ENCODE data around the gene SPTBN1. TPM values are rescaled to one million over a fixed set of nuclear protein-coding genes. Genes with fewer than 3 reads are reported as not detected.
A peak's percentile ranks its signal among the peaks of the same experiment; 100 is the strongest.

Gene SPTBN1
- total RNA-seq, 1 experiment from 2014 or later: 146 TPM

DNA sequence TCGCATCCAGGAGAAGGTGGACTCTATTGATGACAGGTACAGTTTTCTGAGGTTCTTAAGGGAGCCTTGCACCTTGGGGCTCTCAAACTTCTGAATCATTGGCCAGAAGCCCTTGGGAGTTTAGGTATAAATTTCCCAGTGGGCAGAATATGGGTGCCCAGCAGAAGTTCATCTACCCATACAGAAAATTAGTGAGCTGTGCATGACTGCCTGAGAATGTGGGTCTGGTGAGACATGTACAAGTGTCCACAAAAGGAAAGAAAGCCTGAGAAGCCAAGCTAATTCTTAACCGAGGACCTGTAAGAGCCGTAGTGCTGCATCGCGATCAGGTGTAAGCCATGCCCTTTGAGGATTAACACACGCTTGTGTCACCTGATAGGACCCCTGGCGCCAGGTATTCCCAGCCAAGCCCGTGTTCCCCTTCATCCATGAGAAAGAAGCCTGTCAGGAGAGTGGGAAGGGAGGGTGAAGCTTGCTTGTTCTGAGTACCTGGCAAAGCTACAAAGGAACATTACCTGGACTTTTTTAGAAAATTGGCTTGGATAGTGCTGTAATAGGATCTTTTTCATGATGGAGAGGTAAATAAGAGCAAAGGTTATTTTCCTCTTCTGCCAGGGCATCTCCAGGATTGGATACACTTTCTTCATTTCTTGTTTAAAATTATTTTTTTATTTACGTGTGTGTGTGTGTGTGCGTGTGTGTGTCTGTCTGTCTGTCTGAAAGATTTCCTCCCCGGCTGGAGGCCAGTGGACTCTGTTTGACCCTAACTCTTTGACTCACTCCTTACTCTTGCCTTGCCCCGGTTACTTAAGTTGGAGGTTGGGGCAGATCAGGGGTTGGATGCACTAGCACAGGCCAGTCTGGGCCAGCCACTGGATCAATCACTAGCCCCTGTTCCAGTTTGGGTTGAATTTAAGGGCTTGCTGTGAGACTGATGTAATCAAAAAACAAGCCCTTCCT, 176.9 kb downstream of the SPTBN1 start:
- no TSS peak for BruUV-seq (replicated peaks)
- TF ChIP-seq, protein P1, sequence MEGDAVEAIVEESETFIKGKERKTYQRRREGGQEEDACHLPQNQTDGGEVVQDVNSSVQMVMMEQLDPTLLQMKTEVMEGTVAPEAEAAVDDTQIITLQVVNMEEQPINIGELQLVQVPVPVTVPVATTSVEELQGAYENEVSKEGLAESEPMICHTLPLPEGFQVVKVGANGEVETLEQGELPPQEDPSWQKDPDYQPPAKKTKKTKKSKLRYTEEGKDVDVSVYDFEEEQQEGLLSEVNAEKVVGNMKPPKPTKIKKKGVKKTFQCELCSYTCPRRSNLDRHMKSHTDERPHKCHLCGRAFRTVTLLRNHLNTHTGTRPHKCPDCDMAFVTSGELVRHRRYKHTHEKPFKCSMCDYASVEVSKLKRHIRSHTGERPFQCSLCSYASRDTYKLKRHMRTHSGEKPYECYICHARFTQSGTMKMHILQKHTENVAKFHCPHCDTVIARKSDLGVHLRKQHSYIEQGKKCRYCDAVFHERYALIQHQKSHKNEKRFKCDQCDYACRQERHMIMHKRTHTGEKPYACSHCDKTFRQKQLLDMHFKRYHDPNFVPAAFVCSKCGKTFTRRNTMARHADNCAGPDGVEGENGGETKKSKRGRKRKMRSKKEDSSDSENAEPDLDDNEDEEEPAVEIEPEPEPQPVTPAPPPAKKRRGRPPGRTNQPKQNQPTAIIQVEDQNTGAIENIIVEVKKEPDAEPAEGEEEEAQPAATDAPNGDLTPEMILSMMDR (conservative IDR thresholded peaks at IDR 0.05; ENCODE audit: low read depth, low read length): no peak
- no peak for TF ChIP-seq EZH2 (IDR thresholded peaks at IDR 0.05; ENCODE audit: borderline replicate concordance, low read depth, low read length, poor library complexity, severe bottlenecking)
- ChIA-PET POLR2A (ENCODE audit: low non-redundant PET) (interaction anchor here (0.6 kb wide), 1 partner anchor 8 kb away, joined by 5 read pairs; no protein-coding TSS in a partner anchor), CTCF (no interaction called here)
- Histone ChIP-seq H3K4me3 (ENCODE audit: low read depth, low read length, poor library complexity, severe bottlenecking) (no peak overlapping the region), H3K4me1 (ENCODE audit: insufficient read depth, low read length, poor library complexity, severe bottlenecking) (peaks cover 43% of the 10 kb centered on the region), H3K27ac (ENCODE audit: low read depth, low read length, poor library complexity, severe bottlenecking) (peak overlapping the region; percentile 68), H3K36me3 (ENCODE audit: insufficient read depth, low read length, poor library complexity, severe bottlenecking) (peaks cover 60% of the 10 kb centered on the region), H3K27me3 (replicated peaks; ENCODE audit: insufficient read depth, low read depth, low read length, poor library complexity) (no peaks in the 10 kb centered on the region), H3K9me3 (ENCODE audit: low read depth, low read length, poor library complexity, severe bottlenecking) (no peaks in the 10 kb centered on the region)
- DNase-seq (ENCODE audit: low spot score): no peak
- intact Hi-C loops (cut with micrococcal nuclease; ENCODE audit: unreplicated experiment): no loop called here

DNA sequence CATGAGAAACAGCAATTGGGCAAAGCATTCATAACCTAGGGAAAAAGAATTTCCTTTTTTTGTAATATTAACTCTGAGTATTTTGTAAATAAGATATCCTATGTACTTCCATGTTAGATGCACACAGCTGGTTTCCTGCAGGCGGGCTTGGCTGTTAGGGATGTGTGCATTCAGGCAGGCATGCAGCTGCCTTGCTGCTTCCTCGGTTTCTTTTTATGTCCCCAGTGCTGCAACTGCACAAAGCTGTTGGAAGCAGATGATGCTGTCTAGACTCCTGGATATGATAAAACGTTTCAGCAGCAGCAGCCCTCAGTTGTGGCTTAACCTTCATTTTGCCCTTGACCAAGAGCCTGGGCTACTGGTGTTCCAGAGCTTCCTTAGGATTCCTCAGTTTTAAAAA, 177.9 kb downstream of the SPTBN1 start:
- no peak overlapping the region for H3K4me3 ChIP-seq (ENCODE audit: low read depth, low read length, poor library complexity, severe bottlenecking)
- no peaks in the 10 kb centered on the region for H3K27me3 ChIP-seq (replicated peaks; ENCODE audit: insufficient read depth, low read depth, low read length, poor library complexity)
- ChIA-PET CTCF (no interaction called here), POLR2A (ENCODE audit: low non-redundant PET) (no interaction called here)
- BruUV-seq (replicated peaks): no TSS peak
- intact Hi-C loops (cut with micrococcal nuclease; ENCODE audit: unreplicated experiment): no loop called here
- DNase-seq (ENCODE audit: low spot score): no peak
- peaks cover 52% of the 10 kb centered on the region for H3K4me1 ChIP-seq (ENCODE audit: insufficient read depth, low read length, poor library complexity, severe bottlenecking)
- TF ChIP-seq, protein P1 (conservative IDR thresholded peaks at IDR 0.05; ENCODE audit: low read depth, low read length): no peak
- no peak for TF ChIP-seq EZH2 (IDR thresholded peaks at IDR 0.05; ENCODE audit: borderline replicate concordance, low read depth, low read length, poor library complexity, severe bottlenecking)
- peaks cover 54% of the 10 kb centered on the region for H3K36me3 ChIP-seq (ENCODE audit: insufficient read depth, low read length, poor library complexity, severe bottlenecking)
- no peaks in the 10 kb centered on the region for H3K9me3 ChIP-seq (ENCODE audit: low read depth, low read length, poor library complexity, severe bottlenecking)
- H3K27ac ChIP-seq (ENCODE audit: low read depth, low read length, poor library complexity, severe bottlenecking): peak overlapping the region; percentile 68

DNA sequence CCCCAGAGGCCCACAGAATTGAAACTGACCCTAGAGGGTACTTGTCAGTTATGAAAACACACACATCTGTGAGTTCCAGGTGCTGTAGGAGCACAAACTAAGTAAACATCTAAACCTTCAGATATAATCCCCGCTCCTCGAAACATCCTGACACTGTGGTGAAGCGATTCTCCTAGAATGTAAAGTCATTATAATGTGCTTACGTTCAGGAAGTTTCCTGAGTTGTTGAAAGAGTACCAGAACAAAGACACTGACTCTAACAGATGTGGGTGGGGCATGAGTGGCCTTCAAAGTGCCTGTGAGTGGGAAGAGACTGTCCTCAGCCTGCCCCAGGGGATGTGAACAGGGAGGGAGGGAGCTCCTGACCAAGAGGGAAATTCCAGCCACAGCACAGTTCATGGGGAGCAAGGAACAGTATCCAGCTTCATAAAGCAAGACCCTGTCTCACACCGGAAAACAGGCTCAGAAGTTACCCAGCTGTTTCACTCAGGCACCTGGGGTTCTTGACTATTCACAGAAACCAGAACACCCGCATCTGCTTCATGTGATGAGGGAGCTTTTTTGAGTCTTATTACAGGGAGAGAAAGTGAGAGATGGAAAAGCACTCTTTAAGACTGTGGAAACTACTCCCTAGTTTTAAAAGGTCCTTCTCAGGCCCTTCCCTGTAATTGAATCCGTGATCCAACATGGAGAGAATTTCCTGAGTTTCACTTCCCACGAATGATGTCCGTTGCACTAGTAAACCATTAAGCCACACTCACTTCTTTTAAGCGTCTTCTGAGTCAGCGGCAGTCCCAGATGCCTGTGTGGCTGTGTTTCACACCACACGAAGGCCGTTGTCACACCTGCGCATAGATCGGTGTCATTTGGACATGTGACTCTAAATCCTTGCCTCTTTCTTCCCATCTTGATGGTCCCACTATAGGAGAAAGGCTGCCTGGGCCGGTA, 178.7 kb downstream of the SPTBN1 start:
- Histone ChIP-seq H3K27ac (ENCODE audit: low read depth, low read length, poor library complexity, severe bottlenecking) (peak overlapping the region; percentile 68), H3K9me3 (ENCODE audit: low read depth, low read length, poor library complexity, severe bottlenecking) (no peaks in the 10 kb centered on the region), H3K4me1 (ENCODE audit: insufficient read depth, low read length, poor library complexity, severe bottlenecking) (peaks cover 60% of the 10 kb centered on the region), H3K4me3 (ENCODE audit: low read depth, low read length, poor library complexity, severe bottlenecking) (no peak overlapping the region), H3K36me3 (ENCODE audit: insufficient read depth, low read length, poor library complexity, severe bottlenecking) (peaks cover 46% of the 10 kb centered on the region), H3K27me3 (replicated peaks; ENCODE audit: insufficient read depth, low read depth, low read length, poor library complexity) (no peaks in the 10 kb centered on the region)
- no TSS peak for BruUV-seq (replicated peaks)
- no peak for TF ChIP-seq EZH2 (IDR thresholded peaks at IDR 0.05; ENCODE audit: borderline replicate concordance, low read depth, low read length, poor library complexity, severe bottlenecking)
- TF ChIP-seq, protein P1 (conservative IDR thresholded peaks at IDR 0.05; ENCODE audit: low read depth, low read length): no peak
- ChIA-PET POLR2A (ENCODE audit: low non-redundant PET) (no interaction called here), CTCF (no interaction called here)
- intact Hi-C loops (cut with micrococcal nuclease; ENCODE audit: unreplicated experiment): loop anchor here (5.0 kb wide), 1 partner anchor 78 kb away; no protein-coding TSS in a partner anchor
- peak; percentile 78 for DNase-seq (ENCODE audit: low spot score)

Data from A673 (cell line).